IPS DF 6.9 (cell line): Measurements from ENCODE around the gene PRDM10.

Experiments used
- DNase-seq: peaks from one replicate; pipeline ENCODE4 v3.0.0-alpha.2; 2013; ENCODE audit warnings: low read depth, low spot score
- H3K27ac ChIP-seq: one replicate; pipeline ENCODE4 v1.5.1; 2013; ENCODE audit warnings: low read length, control low read depth
- H3K27me3 ChIP-seq: 2 replicates; pipeline ENCODE4 v1.6.1; 2013; ENCODE audit warnings: mild to moderate bottlenecking, low read length; ENCODE audit not compliant: control insufficient read depth, insufficient read depth
- H3K36me3 ChIP-seq: 2 replicates; pipeline ENCODE4 v1.6.1; 2013; ENCODE audit warnings: low read length; ENCODE audit not compliant: control insufficient read depth, insufficient read depth
- H3K4me1 ChIP-seq: 2 replicates; pipeline ENCODE4 v1.6.1; 2013; ENCODE audit warnings: low read length; ENCODE audit not compliant: control insufficient read depth, insufficient read depth
- H3K4me3 ChIP-seq: 2 replicates; pipeline ENCODE4 v1.5.1; 2013; ENCODE audit warnings: mild to moderate bottlenecking, low read length
- H3K9me3 ChIP-seq: 2 replicates; pipeline ENCODE4 v1.6.1; 2013; ENCODE audit warnings: low read length, inconsistent platforms; ENCODE audit not compliant: control insufficient read depth, insufficient read depth
- WGBS: extraction: QIAGEN DNeasy Blood & Tissue Kit; methylation state at CpG from one replicate; pipeline ENCODE4 v1.1.7; 2013; ENCODE audit warnings: mixed read lengths, missing lambda C conversion rate; ENCODE audit not compliant: insufficient read length, insufficient coverage; 5-methylcytosine and 5-hydroxymethylcytosine counted together

Gene PRDM10

GRCh38 chr11:130002352-130002845 is at the start of gene PRDM10:
Gene PRDM10 (minus strand): TSS chr11:130002835. CDS start chr11:129960964, 41,871 bp downstream.
- no peaks in the 10 kb centered on the region for H3K9me3 ChIP-seq
- peak within 1 kb of the TSS; percentile 96 for H3K4me3 ChIP-seq
- no peaks in the 10 kb centered on the region for H3K4me1 ChIP-seq
- H3K36me3 ChIP-seq, result no peaks in the 10 kb centered on the region
- WGBS, result no CpG with 5 or more reads among the region's 33 CpGs
- no peak for DNase-seq
- no peak within 1 kb of the TSS for H3K27ac ChIP-seq
- H3K27me3 ChIP-seq, result no peaks in the 10 kb centered on the region

GRCh38 chr11:130051082-130051481 is 48.4 kb upstream of the PRDM10 start:
- no peaks in the 10 kb centered on the region for H3K9me3 ChIP-seq
- no peak overlapping the region for H3K4me3 ChIP-seq
- DNase-seq, result no peak
- no CpG with 5 or more reads among the region's 1 CpG for WGBS
- no peaks in the 10 kb centered on the region for H3K4me1 ChIP-seq
- H3K27ac ChIP-seq, result no peak overlapping the region
- no peaks in the 10 kb centered on the region for H3K27me3 ChIP-seq
- no peaks in the 10 kb centered on the region for H3K36me3 ChIP-seq

- Histone ChIP-seq H3K4me3 (no peak overlapping the region), H3K4me1 (no peaks in the 10 kb centered on the region), H3K9me3 (no peaks in the 10 kb centered on the region), H3K36me3 (no peaks in the 10 kb centered on the region), H3K27me3 (no peaks in the 10 kb centered on the region), H3K27ac (no peak overlapping the region)
- WGBS, result no CpG with 5 or more reads among the region's 2 CpGs
- DNase-seq, result no peak
Observed at GRCh38 chr11:130050257-130050656, 47.6 kb upstream of the PRDM10 start.

- no peak overlapping the region for H3K4me3 ChIP-seq
- H3K9me3 ChIP-seq, result no peaks in the 10 kb centered on the region
- H3K27ac ChIP-seq, result no peak overlapping the region
- H3K27me3 ChIP-seq, result no peaks in the 10 kb centered on the region
- no peaks in the 10 kb centered on the region for H3K36me3 ChIP-seq
- no peak for DNase-seq
- WGBS, result no CpG with 5 or more reads among the region's 1 CpG
- no peaks in the 10 kb centered on the region for H3K4me1 ChIP-seq
Observed at GRCh38 chr11:130049328-130049771, 46.7 kb upstream of the PRDM10 start.

- Histone ChIP-seq H3K27me3 (no peaks in the 10 kb centered on the region), H3K4me1 (no peaks in the 10 kb centered on the region), H3K27ac (no peak overlapping the region), H3K9me3 (no peaks in the 10 kb centered on the region), H3K36me3 (no peaks in the 10 kb centered on the region), H3K4me3 (no peak overlapping the region)
- DNase-seq, result no peak
- no CpG with 5 or more reads among the region's 1 CpG for WGBS
Observed at GRCh38 chr11:130047141-130047540, 44.5 kb upstream of the PRDM10 start.

- WGBS, result no CpG with 5 or more reads among the region's 5 CpGs
- no peak overlapping the region for H3K27ac ChIP-seq
Observed at GRCh38 chr11:130043575-130043974, 40.9 kb upstream of the PRDM10 start.

GRCh38 chr11:130042093-130042591 is 39.5 kb upstream of the PRDM10 start:
- Histone ChIP-seq H3K4me3 (no peak overlapping the region), H3K27ac (no peak overlapping the region), H3K9me3 (no peaks in the 10 kb centered on the region), H3K27me3 (no peaks in the 10 kb centered on the region), H3K36me3 (no peaks in the 10 kb centered on the region), H3K4me1 (peaks cover 1% of the 10 kb centered on the region; the same call in 1 of the 2 replicates)
- WGBS, result no CpG with 5 or more reads among the region's 16 CpGs
- DNase-seq, result no peak

More at GRCh38 chr11:130043575-130043974, 40.9 kb upstream of the PRDM10 start:
- no peak for DNase-seq
- no peaks in the 10 kb centered on the region for H3K36me3 ChIP-seq
- no peaks in the 10 kb centered on the region for H3K27me3 ChIP-seq
- no peaks in the 10 kb centered on the region for H3K9me3 ChIP-seq
- no peak overlapping the region for H3K4me3 ChIP-seq
- H3K4me1 ChIP-seq, result no peaks in the 10 kb centered on the region

GRCh38 chr11:130040281-130040940 is 37.8 kb upstream of the PRDM10 start:
- Histone ChIP-seq H3K27ac (no peak overlapping the region), H3K4me3 (no peak overlapping the region), H3K27me3 (no peaks in the 10 kb centered on the region), H3K9me3 (no peaks in the 10 kb centered on the region), H3K36me3 (no peaks in the 10 kb centered on the region), H3K4me1 (peaks cover 1% of the 10 kb centered on the region; the same call in 1 of the 2 replicates)
- no CpG with 5 or more reads among the region's 49 CpGs for WGBS
- DNase-seq, result no peak

GRCh38 chr11:130037881-130038585 is 35.4 kb upstream of the PRDM10 start:
- WGBS, result no CpG with 5 or more reads among the region's 7 CpGs
- Histone ChIP-seq H3K27me3 (no peaks in the 10 kb centered on the region), H3K9me3 (no peaks in the 10 kb centered on the region), H3K27ac (no peak overlapping the region), H3K4me3 (no peak overlapping the region), H3K36me3 (no peaks in the 10 kb centered on the region), H3K4me1 (peaks cover 1% of the 10 kb centered on the region; the same call in 1 of the 2 replicates)
- DNase-seq, result no peak

- H3K27me3 ChIP-seq, result no peaks in the 10 kb centered on the region
Observed at GRCh38 chr11:130037058-130037457, 34.4 kb upstream of the PRDM10 start.

More at GRCh38 chr11:130037058-130037457, 34.4 kb upstream of the PRDM10 start:
- peaks cover 1% of the 10 kb centered on the region; the same call in 1 of the 2 replicates for H3K4me1 ChIP-seq
- no CpG with 5 or more reads among the region's 3 CpGs for WGBS
- no peaks in the 10 kb centered on the region for H3K36me3 ChIP-seq
- H3K27ac ChIP-seq, result no peak overlapping the region
- H3K9me3 ChIP-seq, result no peaks in the 10 kb centered on the region
- H3K4me3 ChIP-seq, result no peak overlapping the region
- no peak for DNase-seq
